MM.1S (cell line): ENCODE data around the gene KRT4.

Experiments used
- CTCF ChIP-seq: fragments of 300-600 bp; sonication (generic); IDR thresholded peaks from 2 replicates; pipeline ENCODE4 v1.5.1; 2016; ENCODE audit warnings: antibody characterized with exemption, low read length, mixed read lengths
- EZH2phosphoT487 ChIP-seq: fragments of 300-600 bp; sonication (generic); IDR thresholded peaks from 2 replicates; pipeline ENCODE4 v1.6.1; 2018; ENCODE audit warnings: antibody characterized with exemption, low read length

DNA sequence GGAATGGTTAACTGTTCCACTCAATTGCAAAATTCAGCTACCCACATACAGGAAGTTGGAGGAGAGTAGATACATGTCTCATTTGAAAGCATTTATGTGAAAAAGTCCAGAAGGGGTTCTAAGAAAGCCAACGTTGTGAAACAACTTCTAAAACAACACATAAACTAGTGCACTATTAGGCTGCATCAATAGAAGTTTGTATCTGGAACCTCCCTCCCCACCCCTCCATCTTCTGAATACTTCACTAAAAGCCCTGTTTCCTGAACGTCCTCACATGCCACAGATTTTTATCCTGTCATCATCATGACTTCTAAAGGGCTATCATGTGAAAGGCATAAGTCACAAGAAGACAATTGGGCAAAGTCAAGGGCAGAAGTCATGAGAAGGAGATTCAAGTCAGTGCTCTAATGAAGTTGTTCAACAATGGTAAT, 14.7 kb upstream of the KRT4 start:
- TF ChIP-seq CTCF (no peak), EZH2phosphoT487 (no peak)
